OCI-LY1 (cell line): ENCODE measurements around the gene NFYA.

Source experiments
- H2AFZ ChIP-seq: fragments of 200-600 bp; sonication (generic), shearing (Covaris generic); 2 replicates; pipeline ENCODE4 v1.6.0; 2014; ENCODE audit warnings: antibody characterized with exemption, mild to moderate bottlenecking, low read length
- H3F3A ChIP-seq: fragments of 200-600 bp; sonication (generic), shearing (Covaris generic); 2 replicates; pipeline ENCODE4 v1.6.0; 2014; ENCODE audit warnings: mild to moderate bottlenecking, antibody characterized with exemption, low read length, moderate library complexity; ENCODE audit not compliant: insufficient read depth
- H3K27ac ChIP-seq: fragments of 200-600 bp; sonication (generic); 2 replicates; pipeline ENCODE4 v1.5.1; 2014; ENCODE audit warnings: low read length, mixed run types, mild to moderate bottlenecking, low read depth; ENCODE audit not compliant: poor library complexity, severe bottlenecking
- H3K27me3 ChIP-seq: fragments of 200-600 bp; sonication (generic); 2 replicates; pipeline ENCODE4 v1.6.0; 2014; ENCODE audit warnings: antibody characterized with exemption, mild to moderate bottlenecking, low read length, moderate library complexity; ENCODE audit not compliant: insufficient read depth
- H3K36me3 ChIP-seq: fragments of 200-600 bp; sonication (generic); 2 replicates; pipeline ENCODE4 v1.6.1; 2014; ENCODE audit warnings: mild to moderate bottlenecking, antibody characterized with exemption, low read length, moderate library complexity, mixed read lengths; ENCODE audit not compliant: insufficient read depth
- H3K4me1 ChIP-seq: fragments of 200-600 bp; sonication (generic); 2 replicates; pipeline ENCODE4 v1.5.1; 2014; ENCODE audit warnings: mild to moderate bottlenecking, low read length, moderate library complexity; ENCODE audit not compliant: insufficient read depth, severe bottlenecking
- H3K4me2 ChIP-seq: fragments of 200-600 bp; sonication (generic), shearing (Covaris generic); 2 replicates; pipeline ENCODE4 v1.6.1; 2014; ENCODE audit warnings: low read length
- H3K4me3 ChIP-seq: fragments of 200-600 bp; sonication (generic); 2 replicates; pipeline ENCODE4 v1.5.1; 2014; ENCODE audit warnings: low read length, low read depth, mild to moderate bottlenecking, mixed read lengths; ENCODE audit not compliant: poor library complexity, severe bottlenecking
- H3K79me2 ChIP-seq: fragments of 200-600 bp; shearing (Covaris generic); 2 replicates; pipeline ENCODE4 v1.6.1; 2016; ENCODE audit warnings: mixed run types, low read length, mixed read lengths; ENCODE audit not compliant: insufficient read depth
- H3K9ac ChIP-seq: fragments of 200-600 bp; sonication (generic), shearing (Covaris generic); 2 replicates; pipeline ENCODE4 v1.6.1; 2014; ENCODE audit warnings: mild to moderate bottlenecking, low read length, mixed read lengths
- H3K9me2 ChIP-seq: fragments of 200-600 bp; sonication (generic), shearing (Covaris generic); 2 replicates; pipeline ENCODE4 v1.6.1; 2014; ENCODE audit warnings: low read depth, mild to moderate bottlenecking, low read length, mixed read lengths
- H3K9me3 ChIP-seq: fragments of 200-600 bp; shearing (Covaris generic); 2 replicates; pipeline ENCODE4 v1.6.1; 2014; ENCODE audit warnings: low read length, mixed read lengths
- H4K20me1 ChIP-seq: fragments of 200-600 bp; sonication (generic), shearing (Covaris generic); 2 replicates; pipeline ENCODE4 v1.6.0; 2016; ENCODE audit warnings: mild to moderate bottlenecking, low read length; ENCODE audit not compliant: insufficient read depth
- EZH2 ChIP-seq: fragments of 200-600 bp; sonication (generic), shearing (Covaris generic); IDR thresholded peaks from 2 replicates; pipeline ENCODE4 v1.8.0; 2017; ENCODE audit warnings: borderline replicate concordance, mixed run types, mild to moderate bottlenecking, antibody characterized with exemption, low read length, moderate library complexity, mixed read lengths
- TF ChIP-seq, protein P1 (sequence below): fragments of 200-600 bp; sonication (generic), shearing (Covaris generic); IDR thresholded peaks from 2 replicates; pipeline ENCODE4 v1.5.1; 2017; ENCODE audit warnings: mild to moderate bottlenecking, antibody characterized with exemption, low read length, moderate library complexity, mixed read lengths

NFYA gene

DNA sequence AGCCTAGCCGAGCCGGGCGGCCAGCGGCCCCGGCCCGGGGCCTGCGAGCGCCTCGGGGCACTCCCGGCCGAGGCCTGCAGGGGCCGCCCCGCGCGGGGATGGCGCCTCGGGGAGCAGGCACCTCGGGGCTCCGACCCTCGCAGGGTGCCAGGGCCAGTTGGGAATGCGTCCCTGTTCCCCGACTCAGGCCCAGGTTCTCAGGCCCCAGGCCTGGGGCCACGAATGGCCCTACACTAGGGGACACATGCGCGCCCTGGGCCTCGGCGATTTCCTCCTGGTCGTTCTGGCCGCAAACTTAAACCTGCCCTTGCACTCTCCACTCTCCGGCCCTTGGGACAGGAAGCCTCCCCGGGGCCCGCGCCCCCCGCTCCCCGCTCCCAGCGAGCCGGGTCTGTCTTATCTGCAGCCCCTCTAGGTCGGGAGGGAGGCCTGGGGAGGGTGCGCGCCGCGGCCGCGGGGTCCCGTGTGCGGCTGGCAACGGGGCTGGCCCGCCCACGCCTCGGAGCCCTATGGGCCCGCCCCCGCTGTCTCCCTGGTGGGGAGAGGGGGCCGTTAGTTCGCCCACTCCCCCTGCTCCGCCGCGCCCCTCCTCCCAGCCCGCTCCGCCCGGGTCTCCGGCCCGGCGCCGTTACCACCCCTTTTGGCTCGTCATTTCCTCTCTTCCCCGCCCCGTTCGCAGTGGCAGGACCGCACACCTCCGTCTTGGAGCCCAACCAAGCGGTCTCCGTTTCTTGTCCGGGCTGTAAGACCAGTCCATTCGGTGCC lies 611 bp downstream of the NFYA start:
- peak overlapping the region; percentile 90 for H3K4me2 ChIP-seq
- no peak for TF ChIP-seq EZH2
- TF ChIP-seq, protein P1, sequence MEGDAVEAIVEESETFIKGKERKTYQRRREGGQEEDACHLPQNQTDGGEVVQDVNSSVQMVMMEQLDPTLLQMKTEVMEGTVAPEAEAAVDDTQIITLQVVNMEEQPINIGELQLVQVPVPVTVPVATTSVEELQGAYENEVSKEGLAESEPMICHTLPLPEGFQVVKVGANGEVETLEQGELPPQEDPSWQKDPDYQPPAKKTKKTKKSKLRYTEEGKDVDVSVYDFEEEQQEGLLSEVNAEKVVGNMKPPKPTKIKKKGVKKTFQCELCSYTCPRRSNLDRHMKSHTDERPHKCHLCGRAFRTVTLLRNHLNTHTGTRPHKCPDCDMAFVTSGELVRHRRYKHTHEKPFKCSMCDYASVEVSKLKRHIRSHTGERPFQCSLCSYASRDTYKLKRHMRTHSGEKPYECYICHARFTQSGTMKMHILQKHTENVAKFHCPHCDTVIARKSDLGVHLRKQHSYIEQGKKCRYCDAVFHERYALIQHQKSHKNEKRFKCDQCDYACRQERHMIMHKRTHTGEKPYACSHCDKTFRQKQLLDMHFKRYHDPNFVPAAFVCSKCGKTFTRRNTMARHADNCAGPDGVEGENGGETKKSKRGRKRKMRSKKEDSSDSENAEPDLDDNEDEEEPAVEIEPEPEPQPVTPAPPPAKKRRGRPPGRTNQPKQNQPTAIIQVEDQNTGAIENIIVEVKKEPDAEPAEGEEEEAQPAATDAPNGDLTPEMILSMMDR, result no peak
- H3K36me3 ChIP-seq, result peaks cover 9% of the 10 kb centered on the region; the same call in 1 of the 2 replicates
- H3K27me3 ChIP-seq, result no peaks in the 10 kb centered on the region
- no peak overlapping the region for H2AFZ ChIP-seq
- H3F3A ChIP-seq, result no peaks in the 10 kb centered on the region
- 0 out of 2 replicates have a peak, but pooled peaks cover 2% of the 10 kb centered on the region for H4K20me1 ChIP-seq
- peak overlapping the region; percentile 91 for H3K27ac ChIP-seq
- peak overlapping the region; percentile 97 for H3K4me3 ChIP-seq
- H3K9me2 ChIP-seq, result no peaks in the 10 kb centered on the region
- no peaks in the 10 kb centered on the region for H3K9me3 ChIP-seq
- peak overlapping the region; percentile 97 for H3K9ac ChIP-seq
- H3K4me1 ChIP-seq, result peaks cover 55% of the 10 kb centered on the region
- peaks cover 52% of the 10 kb centered on the region for H3K79me2 ChIP-seq

DNA sequence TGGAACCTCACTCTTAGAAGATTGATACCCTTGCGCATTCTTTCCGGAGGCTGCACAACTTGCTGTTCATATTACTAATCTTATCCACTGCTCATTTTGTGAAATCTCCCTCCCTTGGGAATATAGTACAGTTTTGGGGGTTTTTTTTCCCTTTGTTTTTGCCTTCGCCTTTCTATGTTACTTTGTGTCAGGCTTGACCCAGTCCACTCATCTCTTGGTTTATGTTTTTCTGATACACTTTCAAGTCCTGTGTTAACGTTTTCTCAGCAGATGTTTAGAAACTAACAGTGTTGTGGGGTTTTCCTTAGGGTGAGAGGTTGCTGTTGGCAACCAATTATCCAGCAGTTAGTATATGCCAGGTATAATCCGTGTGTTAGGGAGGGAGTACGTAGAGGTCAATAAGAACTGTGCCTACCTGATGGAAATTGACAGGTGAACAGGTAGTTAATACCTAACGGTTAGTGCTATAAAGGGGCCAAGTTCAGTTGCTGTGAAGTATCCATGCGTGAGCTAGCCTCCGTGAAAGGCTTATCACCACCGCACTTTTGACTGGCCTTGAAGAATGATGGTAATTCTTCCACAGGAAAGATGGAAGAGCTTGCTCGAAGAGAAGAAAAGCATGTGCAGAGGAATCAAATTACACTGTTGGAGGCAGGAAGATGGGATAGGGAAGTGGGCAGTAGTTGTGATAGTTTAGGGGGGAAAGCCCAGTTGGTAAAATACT lies 1.4 kb downstream of the NFYA start:
- no peak for TF ChIP-seq EZH2
- TF ChIP-seq, protein P1, result no peak
- H3K36me3 ChIP-seq, result peaks cover 17% of the 10 kb centered on the region; the same call in 1 of the 2 replicates
- peaks cover 63% of the 10 kb centered on the region for H3K4me1 ChIP-seq
- peak overlapping the region; percentile 90 for H3K4me2 ChIP-seq
- H2AFZ ChIP-seq, result no peak overlapping the region
- no peaks in the 10 kb centered on the region for H3K27me3 ChIP-seq
- H3K9me3 ChIP-seq, result no peaks in the 10 kb centered on the region
- 0 out of 2 replicates have a peak, but pooled peaks cover 2% of the 10 kb centered on the region for H4K20me1 ChIP-seq
- peak overlapping the region; percentile 97 for H3K9ac ChIP-seq
- H3K9me2 ChIP-seq, result no peaks in the 10 kb centered on the region
- peaks cover 59% of the 10 kb centered on the region for H3K79me2 ChIP-seq
- peak overlapping the region; percentile 91 for H3K27ac ChIP-seq
- H3K4me3 ChIP-seq, result peak overlapping the region; percentile 97
- no peaks in the 10 kb centered on the region for H3F3A ChIP-seq

DNA sequence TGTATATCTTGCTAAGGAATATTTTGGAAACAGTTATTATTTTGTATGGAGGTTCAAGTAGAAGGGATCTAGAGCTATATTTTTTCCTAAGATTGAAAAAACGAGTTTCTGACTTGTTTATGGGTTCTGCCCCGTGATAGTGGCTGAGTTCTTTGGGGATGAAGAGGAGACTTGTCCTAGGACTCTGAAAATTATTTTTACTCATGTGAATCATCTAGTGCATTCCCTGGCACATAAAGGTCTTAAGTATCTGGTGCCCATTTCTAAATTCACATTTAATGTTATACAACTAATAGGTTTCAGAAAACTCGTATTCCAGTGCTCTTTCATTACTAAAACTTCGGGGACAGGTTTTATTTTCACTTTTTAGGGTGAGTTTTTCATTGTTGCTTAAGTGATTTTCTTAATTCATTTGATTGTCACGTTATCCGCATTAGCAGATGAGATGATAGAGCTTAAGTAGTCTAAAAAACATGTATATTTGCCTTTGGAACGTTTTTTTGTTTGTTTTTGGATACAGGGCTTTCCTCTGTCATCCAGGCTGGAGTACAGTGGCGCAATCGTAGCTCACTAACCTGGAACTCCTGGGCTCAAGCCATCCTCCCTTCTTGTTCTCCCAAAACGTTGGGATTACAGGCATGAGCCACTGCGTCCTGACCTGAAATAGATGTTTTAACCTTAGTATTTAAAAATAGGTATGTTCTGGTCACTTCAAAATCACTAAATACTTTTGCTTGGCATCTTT lies 2.1 kb downstream of the NFYA start:
- H3K9me2 ChIP-seq, result no peaks in the 10 kb centered on the region
- H3K4me2 ChIP-seq, result peak overlapping the region; percentile 90
- H3K9ac ChIP-seq, result peak overlapping the region; percentile 97; the same call in 1 of the 2 replicates
- TF ChIP-seq, protein P1, result no peak
- no peak for TF ChIP-seq EZH2
- no peaks in the 10 kb centered on the region for H3K27me3 ChIP-seq
- H3K27ac ChIP-seq, result peak overlapping the region; percentile 91
- H3K9me3 ChIP-seq, result no peaks in the 10 kb centered on the region
- 0 out of 2 replicates have a peak, but pooled peaks cover 2% of the 10 kb centered on the region for H4K20me1 ChIP-seq
- H3K4me3 ChIP-seq, result peak overlapping the region; percentile 97
- H2AFZ ChIP-seq, result no peak overlapping the region
- peaks cover 67% of the 10 kb centered on the region for H3K79me2 ChIP-seq
- no peaks in the 10 kb centered on the region for H3F3A ChIP-seq
- H3K4me1 ChIP-seq, result peaks cover 70% of the 10 kb centered on the region
- peaks cover 24% of the 10 kb centered on the region for H3K36me3 ChIP-seq
